DND-41 (cell line): Measurements from ENCODE around the gene LRPAP1.

Source experiments
- EZH2 ChIP-seq: IDR thresholded peaks from 3 replicates; pipeline ENCODE4 v1.6.1; 2012; ENCODE audit warnings: borderline replicate concordance, low read depth, mild to moderate bottlenecking, moderate library complexity, low read length, inconsistent platforms; ENCODE audit not compliant: severe bottlenecking
- TF ChIP-seq, protein P1 (sequence below): IDR thresholded peaks from 2 replicates; pipeline ENCODE4 v1.5.1; 2012; ENCODE audit warnings: borderline replicate concordance, low read length, moderate library complexity, mild to moderate bottlenecking; ENCODE audit not compliant: poor library complexity, severe bottlenecking; ENCODE audit errors: extremely low read depth

DNA sequence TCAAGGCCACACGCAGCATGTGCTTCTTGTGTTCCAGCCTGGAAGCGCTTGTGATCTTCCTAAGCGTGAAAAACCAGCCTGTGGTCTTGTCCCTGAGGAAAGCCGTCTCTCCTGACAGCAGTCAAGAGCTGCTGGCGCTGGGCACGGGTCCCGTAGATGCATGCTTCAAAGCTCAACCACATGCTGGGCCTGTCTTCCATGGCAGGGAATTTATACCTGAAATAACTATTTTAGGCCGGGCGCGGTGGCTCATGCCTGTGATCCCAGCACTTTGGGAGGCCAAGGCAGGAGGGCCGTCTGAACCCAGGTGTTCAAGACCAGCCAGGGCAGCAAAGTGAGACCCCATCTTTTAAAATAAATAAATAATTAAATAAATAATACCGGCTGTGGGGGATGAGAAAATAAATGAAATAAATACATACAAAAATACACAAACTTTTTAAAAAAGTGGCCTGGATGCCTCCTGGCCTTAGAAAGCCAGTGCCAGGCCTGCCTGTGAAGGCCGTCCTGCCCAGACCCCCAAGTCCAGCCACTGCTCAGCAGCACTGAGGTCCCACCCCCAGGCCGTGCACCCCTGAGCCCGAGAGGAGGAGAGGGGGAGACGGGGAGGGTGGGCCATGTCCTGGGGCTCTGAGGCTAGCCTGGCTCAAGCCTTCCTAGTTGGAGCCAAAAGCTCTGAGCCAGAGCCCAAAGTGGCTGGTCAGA lies 10.4 kb downstream of the LRPAP1 start:
- TF ChIP-seq, protein P1, sequence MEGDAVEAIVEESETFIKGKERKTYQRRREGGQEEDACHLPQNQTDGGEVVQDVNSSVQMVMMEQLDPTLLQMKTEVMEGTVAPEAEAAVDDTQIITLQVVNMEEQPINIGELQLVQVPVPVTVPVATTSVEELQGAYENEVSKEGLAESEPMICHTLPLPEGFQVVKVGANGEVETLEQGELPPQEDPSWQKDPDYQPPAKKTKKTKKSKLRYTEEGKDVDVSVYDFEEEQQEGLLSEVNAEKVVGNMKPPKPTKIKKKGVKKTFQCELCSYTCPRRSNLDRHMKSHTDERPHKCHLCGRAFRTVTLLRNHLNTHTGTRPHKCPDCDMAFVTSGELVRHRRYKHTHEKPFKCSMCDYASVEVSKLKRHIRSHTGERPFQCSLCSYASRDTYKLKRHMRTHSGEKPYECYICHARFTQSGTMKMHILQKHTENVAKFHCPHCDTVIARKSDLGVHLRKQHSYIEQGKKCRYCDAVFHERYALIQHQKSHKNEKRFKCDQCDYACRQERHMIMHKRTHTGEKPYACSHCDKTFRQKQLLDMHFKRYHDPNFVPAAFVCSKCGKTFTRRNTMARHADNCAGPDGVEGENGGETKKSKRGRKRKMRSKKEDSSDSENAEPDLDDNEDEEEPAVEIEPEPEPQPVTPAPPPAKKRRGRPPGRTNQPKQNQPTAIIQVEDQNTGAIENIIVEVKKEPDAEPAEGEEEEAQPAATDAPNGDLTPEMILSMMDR: no peak
- TF ChIP-seq EZH2: no peak
